ENCODE measurements around the gene MAPK10. TPM values are rescaled to one million over a fixed set of nuclear protein-coding genes. Genes with fewer than 3 reads are reported as not detected.
A peak's percentile ranks its signal among the peaks of the same experiment; 100 is the strongest.

Gene MAPK10
- total RNA-seq, 1 experiment from 2014 or later, result 423 TPM

- Histone ChIP-seq H3K4me3 (ENCODE audit: low read length) (no peak overlapping the region), H3K9ac (ENCODE audit: low read length) (no peak overlapping the region), H2AFZ (ENCODE audit: low read length) (no peak overlapping the region), H3K27me3 (ENCODE audit: low read length) (no peaks in the 10 kb centered on the region), H3K36me3 (ENCODE audit: insufficient read depth, low read length) (peaks cover 35% of the 10 kb centered on the region), H3K4me1 (ENCODE audit: low read length) (peaks cover 9% of the 10 kb centered on the region), H3K79me2 (ENCODE audit: low read length) (peaks cover 5% of the 10 kb centered on the region; the same call in 1 of the 2 replicates), H3K9me2 (replicated peaks; ENCODE audit: insufficient read depth, low read length) (no peaks in the 10 kb centered on the region), H3K27ac (ENCODE audit: low read length) (no peak overlapping the region), H3K9me3 (ENCODE audit: low read length) (no peaks in the 10 kb centered on the region), H4K20me1 (ENCODE audit: insufficient read depth, low read depth, low read length) (no peaks in the 10 kb centered on the region), H3K4me2 (ENCODE audit: low read depth, low read length, poor library complexity, severe bottlenecking) (no peak overlapping the region)
- no peak for DNase-seq
Observed at GRCh38 chr4:86060341-86060740, 299.5 kb downstream of the MAPK10 start.

GRCh38 chr4:86058621-86059020, 301.2 kb downstream of the MAPK10 start:
- DNase-seq, result no peak
- Histone ChIP-seq H3K36me3 (ENCODE audit: insufficient read depth, low read length) (peaks cover 30% of the 10 kb centered on the region), H3K4me3 (ENCODE audit: low read length) (no peak overlapping the region), H3K9ac (ENCODE audit: low read length) (no peak overlapping the region), H3K27ac (ENCODE audit: low read length) (peak overlapping the region; percentile 4; the same call in 1 of the 2 replicates), H3K79me2 (ENCODE audit: low read length) (peaks cover 5% of the 10 kb centered on the region; the same call in 1 of the 2 replicates), H4K20me1 (ENCODE audit: insufficient read depth, low read depth, low read length) (no peaks in the 10 kb centered on the region), H3K9me3 (ENCODE audit: low read length) (no peaks in the 10 kb centered on the region), H3K9me2 (replicated peaks; ENCODE audit: insufficient read depth, low read length) (no peaks in the 10 kb centered on the region), H3K4me2 (ENCODE audit: low read depth, low read length, poor library complexity, severe bottlenecking) (no peak overlapping the region), H3K4me1 (ENCODE audit: low read length) (peaks cover 12% of the 10 kb centered on the region), H3K27me3 (ENCODE audit: low read length) (no peaks in the 10 kb centered on the region), H2AFZ (ENCODE audit: low read length) (no peak overlapping the region)

- H3K9me2 ChIP-seq (replicated peaks; ENCODE audit: insufficient read depth, low read length), result no peaks in the 10 kb centered on the region
- no peaks in the 10 kb centered on the region for H3K9me3 ChIP-seq (ENCODE audit: low read length)
- peak overlapping the region; percentile 16 for H3K27ac ChIP-seq (ENCODE audit: low read length)
- no peak overlapping the region for H3K9ac ChIP-seq (ENCODE audit: low read length)
- no peak overlapping the region for H3K4me3 ChIP-seq (ENCODE audit: low read length)
- H3K4me1 ChIP-seq (ENCODE audit: low read length), result peaks cover 12% of the 10 kb centered on the region
- H2AFZ ChIP-seq (ENCODE audit: low read length), result no peak overlapping the region; the same call in 1 of the 2 replicates
- H3K27me3 ChIP-seq (ENCODE audit: low read length), result no peaks in the 10 kb centered on the region
- peak; percentile 47 for DNase-seq
- H3K79me2 ChIP-seq (ENCODE audit: low read length), result peaks cover 5% of the 10 kb centered on the region; the same call in 1 of the 2 replicates
- peaks cover 21% of the 10 kb centered on the region for H3K36me3 ChIP-seq (ENCODE audit: insufficient read depth, low read length)
- no peaks in the 10 kb centered on the region for H4K20me1 ChIP-seq (ENCODE audit: insufficient read depth, low read depth, low read length)
- H3K4me2 ChIP-seq (ENCODE audit: low read depth, low read length, poor library complexity, severe bottlenecking), result no peak overlapping the region
Observed at GRCh38 chr4:86055898-86056297, 304.0 kb downstream of the MAPK10 start.

GRCh38 chr4:86054286-86055032, 305.4 kb downstream of the MAPK10 start:
- H3K4me1 ChIP-seq (ENCODE audit: low read length), result peaks cover 12% of the 10 kb centered on the region
- H3K9ac ChIP-seq (ENCODE audit: low read length), result no peak overlapping the region
- H3K27me3 ChIP-seq (ENCODE audit: low read length), result no peaks in the 10 kb centered on the region
- no peak overlapping the region for H2AFZ ChIP-seq (ENCODE audit: low read length)
- H3K27ac ChIP-seq (ENCODE audit: low read length), result no peak overlapping the region
- H3K4me2 ChIP-seq (ENCODE audit: low read depth, low read length, poor library complexity, severe bottlenecking), result no peak overlapping the region
- H3K79me2 ChIP-seq (ENCODE audit: low read length), result no peaks in the 10 kb centered on the region
- peaks cover 23% of the 10 kb centered on the region for H3K36me3 ChIP-seq (ENCODE audit: insufficient read depth, low read length)
- H3K9me3 ChIP-seq (ENCODE audit: low read length), result no peaks in the 10 kb centered on the region
- H4K20me1 ChIP-seq (ENCODE audit: insufficient read depth, low read depth, low read length), result no peaks in the 10 kb centered on the region
- H3K4me3 ChIP-seq (ENCODE audit: low read length), result no peak overlapping the region
- no peak for DNase-seq
- no peaks in the 10 kb centered on the region for H3K9me2 ChIP-seq (replicated peaks; ENCODE audit: insufficient read depth, low read length)

- H3K9me3 ChIP-seq (ENCODE audit: low read length), result no peaks in the 10 kb centered on the region
- H3K4me2 ChIP-seq (ENCODE audit: low read depth, low read length, poor library complexity, severe bottlenecking), result no peak overlapping the region
- no peaks in the 10 kb centered on the region for H3K27me3 ChIP-seq (ENCODE audit: low read length)
- H3K4me3 ChIP-seq (ENCODE audit: low read length), result no peak overlapping the region
- no peak for DNase-seq
- H3K27ac ChIP-seq (ENCODE audit: low read length), result no peak overlapping the region
- peaks cover 12% of the 10 kb centered on the region for H3K4me1 ChIP-seq (ENCODE audit: low read length)
- no peaks in the 10 kb centered on the region for H3K9me2 ChIP-seq (replicated peaks; ENCODE audit: insufficient read depth, low read length)
- H3K79me2 ChIP-seq (ENCODE audit: low read length), result no peaks in the 10 kb centered on the region
- no peak overlapping the region for H2AFZ ChIP-seq (ENCODE audit: low read length)
- H3K36me3 ChIP-seq (ENCODE audit: insufficient read depth, low read length), result peaks cover 12% of the 10 kb centered on the region
- H4K20me1 ChIP-seq (ENCODE audit: insufficient read depth, low read depth, low read length), result no peaks in the 10 kb centered on the region
- no peak overlapping the region for H3K9ac ChIP-seq (ENCODE audit: low read length)
Observed at GRCh38 chr4:86050496-86050895, 309.4 kb downstream of the MAPK10 start.

DNA sequence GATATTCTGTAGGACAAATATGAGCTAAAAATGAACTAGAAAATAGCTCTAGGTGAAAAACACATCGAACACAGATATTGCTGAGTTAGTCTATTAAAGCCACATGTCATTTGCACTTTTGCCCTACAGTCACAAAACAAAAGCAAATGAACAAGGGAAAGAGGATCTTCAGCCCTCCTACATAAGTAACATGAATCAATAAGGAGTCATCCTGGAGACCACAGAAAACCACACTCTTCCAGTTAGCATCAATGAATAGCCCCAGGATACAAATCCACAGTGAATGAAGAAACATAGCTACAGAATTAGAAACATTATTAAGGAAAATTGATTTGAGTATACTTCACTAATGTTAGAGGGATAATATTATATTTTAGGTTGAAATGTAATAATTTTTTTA, 311.4 kb downstream of the MAPK10 start:
- Histone ChIP-seq H3K4me2 (ENCODE audit: low read depth, low read length, poor library complexity, severe bottlenecking) (no peak overlapping the region), H3K36me3 (ENCODE audit: insufficient read depth, low read length) (peaks cover 12% of the 10 kb centered on the region), H2AFZ (ENCODE audit: low read length) (no peak overlapping the region), H3K4me1 (ENCODE audit: low read length) (peaks cover 29% of the 10 kb centered on the region), H3K79me2 (ENCODE audit: low read length) (0 out of 2 replicates have a peak, but pooled peaks cover 5% of the 10 kb centered on the region), H3K4me3 (ENCODE audit: low read length) (no peak overlapping the region), H3K27me3 (ENCODE audit: low read length) (no peaks in the 10 kb centered on the region), H3K9ac (ENCODE audit: low read length) (no peak overlapping the region), H3K9me3 (ENCODE audit: low read length) (no peaks in the 10 kb centered on the region), H4K20me1 (ENCODE audit: insufficient read depth, low read depth, low read length) (no peaks in the 10 kb centered on the region), H3K27ac (ENCODE audit: low read length) (no peak overlapping the region), H3K9me2 (replicated peaks; ENCODE audit: insufficient read depth, low read length) (no peaks in the 10 kb centered on the region)
- DNase-seq, result no peak

GRCh38 chr4:86044593-86044985, 315.3 kb downstream of the MAPK10 start:
- no peak overlapping the region for H2AFZ ChIP-seq (ENCODE audit: low read length)
- 0 out of 2 replicates have a peak, but pooled peaks cover 7% of the 10 kb centered on the region for H3K36me3 ChIP-seq (ENCODE audit: insufficient read depth, low read length)
- H3K9me3 ChIP-seq (ENCODE audit: low read length), result no peaks in the 10 kb centered on the region
- H3K27ac ChIP-seq (ENCODE audit: low read length), result peak overlapping the region; percentile 51
- H3K9me2 ChIP-seq (replicated peaks; ENCODE audit: insufficient read depth, low read length), result no peaks in the 10 kb centered on the region
- H3K27me3 ChIP-seq (ENCODE audit: low read length), result no peaks in the 10 kb centered on the region
- 0 out of 2 replicates have a peak, but pooled peaks cover 5% of the 10 kb centered on the region for H3K79me2 ChIP-seq (ENCODE audit: low read length)
- peak overlapping the region; percentile 54 for H3K4me2 ChIP-seq (ENCODE audit: low read depth, low read length, poor library complexity, severe bottlenecking)
- no peak for DNase-seq
- no peak overlapping the region for H3K4me3 ChIP-seq (ENCODE audit: low read length)
- no peaks in the 10 kb centered on the region for H4K20me1 ChIP-seq (ENCODE audit: insufficient read depth, low read depth, low read length)
- peaks cover 33% of the 10 kb centered on the region for H3K4me1 ChIP-seq (ENCODE audit: low read length)
- 0 out of 2 replicates have a peak overlapping the region, but pooled peaks have one; percentile 22 for H3K9ac ChIP-seq (ENCODE audit: low read length)

- H3K9me2 ChIP-seq (replicated peaks; ENCODE audit: insufficient read depth, low read length), result no peaks in the 10 kb centered on the region
- H3K4me1 ChIP-seq (ENCODE audit: low read length), result peaks cover 33% of the 10 kb centered on the region
- no peak overlapping the region for H2AFZ ChIP-seq (ENCODE audit: low read length)
- 0 out of 2 replicates have a peak, but pooled peaks cover 7% of the 10 kb centered on the region for H3K36me3 ChIP-seq (ENCODE audit: insufficient read depth, low read length)
- no peaks in the 10 kb centered on the region for H3K27me3 ChIP-seq (ENCODE audit: low read length)
- H3K27ac ChIP-seq (ENCODE audit: low read length), result peak overlapping the region; percentile 51
- no peaks in the 10 kb centered on the region for H3K9me3 ChIP-seq (ENCODE audit: low read length)
- DNase-seq, result peak; percentile 90
- H3K4me3 ChIP-seq (ENCODE audit: low read length), result no peak overlapping the region
- H3K9ac ChIP-seq (ENCODE audit: low read length), result 0 out of 2 replicates have a peak overlapping the region, but pooled peaks have one; percentile 22
- H3K79me2 ChIP-seq (ENCODE audit: low read length), result 0 out of 2 replicates have a peak, but pooled peaks cover 5% of the 10 kb centered on the region
- H3K4me2 ChIP-seq (ENCODE audit: low read depth, low read length, poor library complexity, severe bottlenecking), result peak overlapping the region; percentile 54
- no peaks in the 10 kb centered on the region for H4K20me1 ChIP-seq (ENCODE audit: insufficient read depth, low read depth, low read length)
Observed at GRCh38 chr4:86043755-86044592, 315.9 kb downstream of the MAPK10 start.
